ENCODE data around the gene NECAB3. TPM values are rescaled to one million over a fixed set of nuclear protein-coding genes. Genes with fewer than 3 reads are reported as not detected.
A peak's percentile ranks its signal among the peaks of the same experiment; 100 is the strongest.

The NECAB3 gene
- total and polyA plus RNA-seq, 2 of the 13 experiments (the other 11 are each of a cell fraction or from before 2014, with no cell fraction given): 61.5 to 65.5 TPM

- TF ChIP-seq, protein P1, sequence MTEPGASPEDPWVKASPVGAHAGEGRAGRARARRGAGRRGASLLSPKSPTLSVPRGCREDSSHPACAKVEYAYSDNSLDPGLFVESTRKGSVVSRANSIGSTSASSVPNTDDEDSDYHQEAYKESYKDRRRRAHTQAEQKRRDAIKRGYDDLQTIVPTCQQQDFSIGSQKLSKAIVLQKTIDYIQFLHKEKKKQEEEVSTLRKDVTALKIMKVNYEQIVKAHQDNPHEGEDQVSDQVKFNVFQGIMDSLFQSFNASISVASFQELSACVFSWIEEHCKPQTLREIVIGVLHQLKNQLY (CRISPR knock-in tag; IDR thresholded peaks at IDR 0.05): no peak
- TF ChIP-seq ZNF580 (CRISPR knock-in tag; IDR thresholded peaks at IDR 0.05; ENCODE audit: borderline replicate concordance, low read depth) (no peak), NCOA1 (CRISPR knock-in tag; IDR thresholded peaks at IDR 0.05) (no peak), MXD1 (CRISPR knock-in tag; IDR thresholded peaks at IDR 0.05) (peak; percentile 55; the same call in 1 of the 2 replicates), HNF4A (CRISPR knock-in tag; IDR thresholded peaks at IDR 0.05) (no peak), SP4 (CRISPR knock-in tag; IDR thresholded peaks at IDR 0.05) (no peak)
- TF ChIP-seq, protein P2, sequence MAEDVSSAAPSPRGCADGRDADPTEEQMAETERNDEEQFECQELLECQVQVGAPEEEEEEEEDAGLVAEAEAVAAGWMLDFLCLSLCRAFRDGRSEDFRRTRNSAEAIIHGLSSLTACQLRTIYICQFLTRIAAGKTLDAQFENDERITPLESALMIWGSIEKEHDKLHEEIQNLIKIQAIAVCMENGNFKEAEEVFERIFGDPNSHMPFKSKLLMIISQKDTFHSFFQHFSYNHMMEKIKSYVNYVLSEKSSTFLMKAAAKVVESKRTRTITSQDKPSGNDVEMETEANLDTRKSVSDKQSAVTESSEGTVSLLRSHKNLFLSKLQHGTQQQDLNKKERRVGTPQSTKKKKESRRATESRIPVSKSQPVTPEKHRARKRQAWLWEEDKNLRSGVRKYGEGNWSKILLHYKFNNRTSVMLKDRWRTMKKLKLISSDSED (CRISPR knock-in tag; IDR thresholded peaks at IDR 0.05): no peak
These were observed 15.3 kb downstream of the NECAB3 start (continued) for GRCh38 chr20:33658929-33659328.

DNA sequence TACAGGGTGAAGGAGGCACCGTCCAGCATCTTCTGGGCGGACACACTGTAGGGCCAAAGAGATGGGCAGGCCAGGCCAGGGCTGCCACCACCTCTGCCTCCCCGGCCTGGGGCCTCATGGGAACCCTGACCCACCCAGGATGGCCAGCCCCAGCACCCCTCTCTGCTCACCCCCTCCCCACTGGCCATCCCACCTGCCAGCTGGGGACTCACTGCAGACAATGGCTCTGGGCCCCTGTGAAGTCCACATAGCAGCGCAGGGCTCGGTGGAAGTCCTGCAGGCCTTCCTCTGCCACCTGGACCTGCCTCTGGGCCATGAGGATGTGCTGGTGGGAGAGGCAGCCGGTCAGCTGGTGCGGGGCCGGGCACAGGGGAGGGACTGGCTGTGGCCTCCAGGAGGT lies 15.7 kb downstream of the NECAB3 start:
- Histone ChIP-seq H2AFZ (ENCODE audit: low read length) (no peak overlapping the region), H3K4me1 (ENCODE audit: insufficient read depth, low read length) (peaks cover 26% of the 10 kb centered on the region), H3K4me2 (ENCODE audit: low read depth, low read length) (no peak overlapping the region), H3K79me2 (ENCODE audit: insufficient read depth, low read length) (peaks cover 4% of the 10 kb centered on the region), H3K4me3 (replicated peaks in 1 of 3; ENCODE audit: insufficient read depth in 1 of 3, low read depth in 2 of 3, low read length in 3 of 3) (no peak overlapping the region), H3K27me3 (ENCODE audit: control insufficient read depth in 1 of 2, insufficient read depth in 2 of 2, low read length in 2 of 2) (no peaks in the 10 kb centered on the region; a peak in 1 of 5 replicates), H4K20me1 (ENCODE audit: insufficient read depth, low read length) (no peaks in the 10 kb centered on the region), H3K9ac (ENCODE audit: insufficient read depth, low read depth, low read length) (no peak overlapping the region), H3K27ac (ENCODE audit: extremely low read length, insufficient read depth, low read length) (no peak overlapping the region), H3K36me3 (replicated peaks in 1 of 2; ENCODE audit: control insufficient read depth in 1 of 2, insufficient read depth in 2 of 2, low read length in 2 of 2) (peaks cover 40 to 47% of the 10 kb centered on the region in 2 experiments), H3K9me3 (ENCODE audit: low read length) (no peaks in the 10 kb centered on the region)
- ATAC-seq (no peak), DNase-seq (ENCODE audit: low spot score) (no peak), FAIRE-seq (no peak)
- intact Hi-C loops (cut with micrococcal nuclease; ENCODE audit: unreplicated experiment) (no loop called here), in situ Hi-C loops (cut with HindIII; ENCODE audit: extremely low pct_ligation_motif_present, low pct_unique_long_range_greater_than_20kb) (no loop called here)
- no TSS peak for BruUV-seq (replicated peaks)
- TF ChIP-seq ZFP82 (CRISPR knock-in tag; IDR thresholded peaks at IDR 0.05; ENCODE audit: borderline replicate concordance) (no peak), ZNF451 (CRISPR knock-in tag; IDR thresholded peaks at IDR 0.05) (no peak), POLR2A (IDR thresholded peaks at IDR 0.05; ENCODE audit: insufficient read depth in 1 of 2, low read depth in 2 of 2, low read length in 2 of 2) (0 out of 4 replicates have a peak, but pooled peaks of 1 of the 2 experiments have one; percentile 24), ASH2L (IDR thresholded peaks at IDR 0.05; ENCODE audit: insufficient read length, low read depth, low read length) (no peak), ZNF782 (CRISPR knock-in tag; IDR thresholded peaks at IDR 0.05; ENCODE audit: borderline replicate concordance) (no peak), AGO2 (optimal IDR thresholded peaks at IDR 0.05; ENCODE audit: low read depth, low read length) (no peak), CEBPG (CRISPR knock-in tag; IDR thresholded peaks at IDR 0.05) (no peak), SIX1 (CRISPR knock-in tag; IDR thresholded peaks at IDR 0.05; ENCODE audit: borderline replicate concordance) (no peak), ZNF446 (CRISPR knock-in tag; IDR thresholded peaks at IDR 0.05) (no peak)
- TF ChIP-seq, protein P3, sequence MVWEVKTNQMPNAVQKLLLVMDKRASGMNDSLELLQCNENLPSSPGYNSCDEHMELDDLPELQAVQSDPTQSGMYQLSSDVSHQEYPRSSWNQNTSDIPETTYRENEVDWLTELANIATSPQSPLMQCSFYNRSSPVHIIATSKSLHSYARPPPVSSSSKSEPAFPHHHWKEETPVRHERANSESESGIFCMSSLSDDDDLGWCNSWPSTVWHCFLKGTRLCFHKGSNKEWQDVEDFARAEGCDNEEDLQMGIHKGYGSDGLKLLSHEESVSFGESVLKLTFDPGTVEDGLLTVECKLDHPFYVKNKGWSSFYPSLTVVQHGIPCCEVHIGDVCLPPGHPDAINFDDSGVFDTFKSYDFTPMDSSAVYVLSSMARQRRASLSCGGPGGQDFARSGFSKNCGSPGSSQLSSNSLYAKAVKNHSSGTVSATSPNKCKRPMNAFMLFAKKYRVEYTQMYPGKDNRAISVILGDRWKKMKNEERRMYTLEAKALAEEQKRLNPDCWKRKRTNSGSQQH (CRISPR knock-in tag; IDR thresholded peaks at IDR 0.05; ENCODE audit: low read depth): no peak
- TF ChIP-seq, protein P4, sequence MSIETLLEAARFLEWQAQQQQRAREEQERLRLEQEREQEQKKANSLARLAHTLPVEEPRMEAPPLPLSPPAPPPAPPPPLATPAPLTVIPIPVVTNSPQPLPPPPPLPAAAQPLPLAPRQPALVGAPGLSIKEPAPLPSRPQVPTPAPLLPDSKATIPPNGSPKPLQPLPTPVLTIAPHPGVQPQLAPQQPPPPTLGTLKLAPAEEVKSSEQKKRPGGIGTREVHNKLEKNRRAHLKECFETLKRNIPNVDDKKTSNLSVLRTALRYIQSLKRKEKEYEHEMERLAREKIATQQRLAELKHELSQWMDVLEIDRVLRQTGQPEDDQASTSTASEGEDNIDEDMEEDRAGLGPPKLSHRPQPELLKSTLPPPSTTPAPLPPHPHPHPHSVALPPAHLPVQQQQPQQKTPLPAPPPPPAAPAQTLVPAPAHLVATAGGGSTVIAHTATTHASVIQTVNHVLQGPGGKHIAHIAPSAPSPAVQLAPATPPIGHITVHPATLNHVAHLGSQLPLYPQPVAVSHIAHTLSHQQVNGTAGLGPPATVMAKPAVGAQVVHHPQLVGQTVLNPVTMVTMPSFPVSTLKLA (IDR thresholded peaks at IDR 0.05): peak; percentile 55
- ChIA-PET POLR2A (no interaction called here), CTCF (ENCODE audit: low intra/inter-chr PET ratio, low total read pairs) (no interaction called here)
- WGBS (ENCODE audit: low lambda C conversion rate): 94% methylated on average over 4 of the region's 8 CpGs
